Activated CD8-positive, alpha-beta T cell treated with anti-CD3 and anti-CD28 coated beads for 36 hours (primary cell): ENCODE measurements around the gene MAPKAPK2. TPM values are rescaled to one million over a fixed set of nuclear protein-coding genes. Genes with fewer than 3 reads are reported as not detected.

Source experiments
- ATAC-seq: fragments of 200-7000 bp; cut with Tn5 transposase; one replicate; pipeline ENCODE4 v1.10.0; 2021; ENCODE audit warnings: mild to moderate bottlenecking, moderate library complexity
- CTCF ChIA-PET: fragments of 350-600 bp; sonication (Branson Sonifier 250); formaldehyde crosslinking; loops from one replicate; lab custom pipeline; 2021; ENCODE audit warnings: antibody characterized with exemption; lab: Charles Lee
- POLR2A ChIA-PET: fragments of 350-600 bp; sonication (Branson Sonifier 250); formaldehyde crosslinking; loops from one replicate; lab custom pipeline; 2021; ENCODE audit warnings: antibody characterized with exemption; lab: Charles Lee
- DNase-seq: peaks from one replicate; pipeline ENCODE4 v3.0.0-alpha.2; 2020
- H3K27ac Mint-ChIP-seq: one replicate; pipeline ENCODE4 v1.8.0; 2021; ENCODE audit warnings: mild to moderate bottlenecking, mixed read lengths
- H3K27me3 Mint-ChIP-seq: one replicate; pipeline ENCODE4 v1.8.0; 2021; ENCODE audit warnings: mixed read lengths
- H3K36me3 Mint-ChIP-seq: one replicate; pipeline ENCODE4 v1.8.0; 2021; ENCODE audit warnings: low read depth, mixed read lengths
- H3K4me1 Mint-ChIP-seq: one replicate; pipeline ENCODE4 v1.8.0; 2021; ENCODE audit warnings: low read depth, mixed read lengths
- H3K4me3 Mint-ChIP-seq: one replicate; pipeline ENCODE4 v1.8.0; 2021; ENCODE audit warnings: mild to moderate bottlenecking, moderate library complexity, mixed read lengths
- H3K9me3 Mint-ChIP-seq: one replicate; pipeline ENCODE4 v1.8.0; 2021; ENCODE audit warnings: mixed read lengths
- intact Hi-C: fragments of 100-400 bp; cut with micrococcal nuclease; formaldehyde crosslinking; loops from one replicate; pipeline ENCODE4 v1.10.0; 2022
- total RNA-seq, 2 experiments: library from RNA; stranded (reverse); gene quantifications; one replicate each; pipeline ENCODE4 v1.2.3, GENCODE V29; 2021
- TF ChIP-seq, protein P1 (sequence below): fragments of 200-600 bp; IDR thresholded peaks from one replicate; pipeline ENCODE4 v1.8.0; 2022; ENCODE audit warnings: antibody characterized with exemption, mild to moderate bottlenecking

Gene MAPKAPK2
- total RNA-seq, 2 experiments from 2014 or later, result 50.4 to 51.4 TPM

GRCh38 chr1:206737729-206738201 lies 53.1 kb downstream of the MAPKAPK2 start:
- ChIA-PET POLR2A (interaction anchor here (0.6 to 1.8 kb wide), 8 partner anchors 21 to 85 kb away, joined by 3 to 9 read pairs (median 4); no protein-coding TSS in a partner anchor), CTCF (interaction anchor here (0.6 to 17.0 kb wide), 13 partner anchors 11 to 244 kb away, joined by 3 to 628 read pairs (median 3); no protein-coding TSS in a partner anchor)
- no peaks in the 10 kb centered on the region for H3K27me3 Mint-ChIP-seq
- TF ChIP-seq, protein P1, sequence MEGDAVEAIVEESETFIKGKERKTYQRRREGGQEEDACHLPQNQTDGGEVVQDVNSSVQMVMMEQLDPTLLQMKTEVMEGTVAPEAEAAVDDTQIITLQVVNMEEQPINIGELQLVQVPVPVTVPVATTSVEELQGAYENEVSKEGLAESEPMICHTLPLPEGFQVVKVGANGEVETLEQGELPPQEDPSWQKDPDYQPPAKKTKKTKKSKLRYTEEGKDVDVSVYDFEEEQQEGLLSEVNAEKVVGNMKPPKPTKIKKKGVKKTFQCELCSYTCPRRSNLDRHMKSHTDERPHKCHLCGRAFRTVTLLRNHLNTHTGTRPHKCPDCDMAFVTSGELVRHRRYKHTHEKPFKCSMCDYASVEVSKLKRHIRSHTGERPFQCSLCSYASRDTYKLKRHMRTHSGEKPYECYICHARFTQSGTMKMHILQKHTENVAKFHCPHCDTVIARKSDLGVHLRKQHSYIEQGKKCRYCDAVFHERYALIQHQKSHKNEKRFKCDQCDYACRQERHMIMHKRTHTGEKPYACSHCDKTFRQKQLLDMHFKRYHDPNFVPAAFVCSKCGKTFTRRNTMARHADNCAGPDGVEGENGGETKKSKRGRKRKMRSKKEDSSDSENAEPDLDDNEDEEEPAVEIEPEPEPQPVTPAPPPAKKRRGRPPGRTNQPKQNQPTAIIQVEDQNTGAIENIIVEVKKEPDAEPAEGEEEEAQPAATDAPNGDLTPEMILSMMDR, result no peak
- H3K36me3 Mint-ChIP-seq, result peaks cover 7% of the 10 kb centered on the region
- DNase-seq, result peak; percentile 66
- H3K4me1 Mint-ChIP-seq, result peaks cover 82% of the 10 kb centered on the region
- no peaks in the 10 kb centered on the region for H3K9me3 Mint-ChIP-seq
- no peak overlapping the region for H3K4me3 Mint-ChIP-seq
- peak overlapping the region; percentile 72 for H3K27ac Mint-ChIP-seq
- ATAC-seq, result peak; percentile 52
- intact Hi-C loops, result loop anchor here (2.0 to 5.0 kb wide), 3 partner anchors 31 to 175 kb away; no protein-coding TSS in a partner anchor

DNA sequence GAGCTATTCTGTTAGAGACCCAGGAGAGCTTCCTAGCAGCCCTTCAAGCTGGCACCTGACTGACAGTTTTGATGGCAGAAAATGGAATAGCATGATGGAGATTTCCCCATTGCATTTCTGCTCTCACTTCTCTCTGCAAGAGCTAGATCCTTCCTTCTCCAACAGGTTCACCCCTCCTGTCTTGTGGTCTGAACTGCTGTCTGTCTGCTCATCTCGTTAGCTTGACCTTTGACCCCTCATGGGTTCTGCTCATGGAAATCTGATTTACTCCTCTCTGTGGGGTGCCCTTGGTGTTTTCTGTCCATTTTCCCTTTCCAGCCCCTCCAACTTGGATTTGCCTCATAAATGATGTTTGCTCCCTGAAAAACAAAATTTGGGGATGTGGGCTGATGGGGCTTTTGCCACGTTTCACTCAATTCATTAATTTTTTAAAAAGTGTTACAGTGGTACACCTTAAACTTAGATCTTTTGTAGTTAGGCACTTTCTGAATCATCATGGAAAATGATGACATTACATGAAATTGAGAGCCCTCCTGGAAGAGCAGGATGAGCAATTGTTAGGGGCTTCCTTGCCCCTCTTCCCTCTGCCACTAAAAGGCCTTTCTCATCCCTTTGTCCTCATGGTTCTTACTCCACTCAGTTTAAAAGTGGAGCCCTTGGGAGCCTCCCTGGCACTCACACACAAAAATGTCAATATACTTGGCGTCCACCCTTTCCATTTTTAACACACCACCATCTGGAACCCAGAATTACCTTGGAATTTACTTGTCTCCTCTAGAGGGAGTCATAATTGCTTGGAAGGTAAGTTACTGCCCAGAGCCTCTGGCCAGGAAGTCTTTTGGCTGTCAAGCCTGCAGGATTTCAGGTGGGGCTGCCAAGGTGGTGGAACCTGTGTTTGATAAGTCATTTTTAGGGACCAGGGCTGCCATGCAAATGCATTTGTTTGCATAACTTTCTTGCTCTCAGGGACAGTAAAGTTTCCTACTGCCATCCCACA lies 54.0 kb downstream of the MAPKAPK2 start:
- no peak for ATAC-seq

GRCh38 chr1:206739411-206740076 lies 54.8 kb downstream of the MAPKAPK2 start:
- ChIA-PET POLR2A (interaction anchor here (0.7 to 2.4 kb wide), 8 partner anchors 19 to 78 kb away, joined by 3 to 9 read pairs (median 4); partner anchors contain the start of gene IL19), CTCF (interaction anchor here (1.0 to 3.3 kb wide), 20 partner anchors 12 to 242 kb away, joined by 3 to 42 read pairs (median 6); partner anchors contain the start of genes FCMR, IL10 and IL19)
- Mint-ChIP-seq H3K4me3 (peak overlapping the region; percentile 26), H3K4me1 (peaks cover 91% of the 10 kb centered on the region), H3K9me3 (no peaks in the 10 kb centered on the region), H3K27me3 (no peaks in the 10 kb centered on the region), H3K27ac (peak overlapping the region; percentile 87), H3K36me3 (peaks cover 3% of the 10 kb centered on the region)
- TF ChIP-seq, protein P1, result no peak
- intact Hi-C loops, result loop anchor here (1.0 to 5.0 kb wide), 4 partner anchors 29 to 173 kb away; no protein-coding TSS in a partner anchor
- DNase-seq (peak; percentile 71), ATAC-seq (peak; percentile 74)

More for the DNA sequence above, 54.0 kb downstream of the MAPKAPK2 start:
- ChIA-PET POLR2A (interaction anchor here (0.6 to 2.4 kb wide), 12 partner anchors 20 to 84 kb away, joined by 3 to 9 read pairs (median 4); no protein-coding TSS in a partner anchor), CTCF (interaction anchor here (0.6 to 17.0 kb wide), 24 partner anchors 11 to 243 kb away, joined by 3 to 628 read pairs (median 5); partner anchors contain the start of genes FCMR and IL19)
- Mint-ChIP-seq H3K36me3 (peaks cover 3% of the 10 kb centered on the region), H3K4me1 (peaks cover 89% of the 10 kb centered on the region), H3K9me3 (no peaks in the 10 kb centered on the region), H3K27ac (peak overlapping the region; percentile 87), H3K4me3 (peak overlapping the region; percentile 26), H3K27me3 (no peaks in the 10 kb centered on the region)
- TF ChIP-seq, protein P1, result no peak
- DNase-seq, result peak; percentile 34
- intact Hi-C loops, result loop anchor here (1.0 to 5.0 kb wide), 4 partner anchors 30 to 174 kb away; no protein-coding TSS in a partner anchor

GRCh38 chr1:206741142-206741701 lies 56.5 kb downstream of the MAPKAPK2 start:
- ATAC-seq (no peak), DNase-seq (no peak)

More at GRCh38 chr1:206741142-206741701, 56.5 kb downstream of the MAPKAPK2 start:
- POLR2A ChIA-PET, result interaction anchor here (0.6 to 2.4 kb wide), 5 partner anchors 15 to 176 kb away, joined by 3 to 9 read pairs (median 3); no protein-coding TSS in a partner anchor
- TF ChIP-seq, protein P1, result no peak
- Mint-ChIP-seq H3K27me3 (no peaks in the 10 kb centered on the region), H3K27ac (no peak overlapping the region), H3K4me3 (no peak overlapping the region), H3K9me3 (no peaks in the 10 kb centered on the region), H3K36me3 (peaks cover 2% of the 10 kb centered on the region), H3K4me1 (peaks cover 84% of the 10 kb centered on the region)
- CTCF ChIA-PET, result interaction anchor here (0.9 to 3.3 kb wide), 9 partner anchors 14 to 171 kb away, joined by 3 to 42 read pairs (median 5); no protein-coding TSS in a partner anchor
- intact Hi-C loops, result no loop called here
